GM12865 (cell line): ENCODE data around the gene GSN.

Source experiments
- DNase-seq: peaks from one replicate; pipeline ENCODE4 v3.0.0; 2010; ENCODE audit warnings: low read depth
- H3K4me3 ChIP-seq: 2 replicates; pipeline ENCODE4 v1.5.1; 2011; ENCODE audit warnings: mild to moderate bottlenecking, low read depth, low read length, control low read depth
- CTCF ChIP-seq: IDR thresholded peaks from 2 replicates; pipeline ENCODE4 v1.5.1; 2011; ENCODE audit warnings: low read length, control low read depth, low read depth, inconsistent platforms; ENCODE audit not compliant: insufficient read depth; ENCODE audit errors: missing control alignments

Gene GSN

DNA sequence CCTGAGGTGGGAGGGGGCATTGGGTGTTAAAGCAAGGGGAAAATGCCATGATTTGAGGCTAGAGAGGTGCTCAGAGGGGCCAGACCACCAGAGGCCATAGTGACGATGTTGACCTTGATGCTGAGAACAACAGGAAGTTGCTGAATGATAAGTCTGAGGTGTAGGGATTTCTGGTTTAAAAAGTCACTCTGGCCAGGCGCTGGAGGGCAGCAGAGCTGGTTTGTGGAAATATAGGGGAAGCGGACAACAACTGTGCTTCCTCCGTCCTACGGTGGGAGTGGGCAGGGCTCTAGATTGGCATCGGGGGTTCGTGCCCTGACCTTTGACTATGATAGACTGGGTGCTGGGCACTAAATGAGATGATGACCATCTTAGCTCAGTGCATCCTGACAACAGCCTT is 57.4 kb downstream of the GSN start:
- TF ChIP-seq CTCF, result no peak
- no peak for DNase-seq
- no peak overlapping the region for H3K4me3 ChIP-seq

- no peak for TF ChIP-seq CTCF
- DNase-seq, result no peak
- H3K4me3 ChIP-seq, result no peak overlapping the region
Measured at GRCh38 chr9:121326130-121326838, 58.3 kb downstream of the GSN start.

GRCh38 chr9:121326901-121327613 is 59.1 kb downstream of the GSN start:
- H3K4me3 ChIP-seq, result no peak overlapping the region
- TF ChIP-seq CTCF, result no peak
- DNase-seq, result no peak

- DNase-seq, result no peak
- no peak for TF ChIP-seq CTCF
- no peak overlapping the region for H3K4me3 ChIP-seq
Measured at GRCh38 chr9:121328476-121328875, 60.5 kb downstream of the GSN start.

- no peak overlapping the region for H3K4me3 ChIP-seq
- DNase-seq, result no peak
- no peak for TF ChIP-seq CTCF
Measured at GRCh38 chr9:121328876-121329681, 61.1 kb downstream of the GSN start.

- no peak overlapping the region for H3K4me3 ChIP-seq
- no peak for TF ChIP-seq CTCF
Measured at GRCh38 chr9:121331549-121331948, 63.6 kb downstream of the GSN start.

More at GRCh38 chr9:121331549-121331948, 63.6 kb downstream of the GSN start:
- DNase-seq, result no peak
